Testis (tissue), 2 donors: Measurements from ENCODE around the gene RND3.

Source experiments
- CTCF ChIP-seq, 3 experiments: fragments of 450-650 bp in 2 of 3; fragments of 200-600 bp in 1 of 3; sonication (generic) in 1 of 3; IDR thresholded peaks; one replicate each; pipeline ENCODE4 v1.5.1; 2016 to 2019; ENCODE audit warnings: antibody characterized with exemption in 3 of 3, mild to moderate bottlenecking in 2 of 3, moderate library complexity in 1 of 3
- POLR2A ChIP-seq: fragments of 450-650 bp; IDR thresholded peaks from one replicate; pipeline ENCODE4 v1.6.1; 2017; ENCODE audit warnings: antibody characterized with exemption, mild to moderate bottlenecking, moderate library complexity

- no peak for TF ChIP-seq CTCF (IDR thresholded peaks at IDR 0.05)
- TF ChIP-seq POLR2A, result no peak
Observed at GRCh38 chr2:150495993-150496627, 8.6 kb upstream of the RND3 start.
